HL-60 (cell line): ENCODE results near the gene PDE11A.

Experiments used
- DNase-seq, 2 experiments: peaks; one replicate each; pipeline ENCODE4 v3.0.0-alpha.2; 2010 to 2020; ENCODE audit warnings: low read depth in 1 of 2, low spot score in 1 of 2
- H3K27ac ChIP-seq: fragments of 250-450 bp; sonication (Bioruptor Pico); replicated peaks from 2 replicates; pipeline ENCODE4 v1.5.1; 2020; ENCODE audit warnings: mild to moderate bottlenecking, moderate library complexity
- H3K27me3 ChIP-seq: fragments of 250-450 bp; sonication (Bioruptor Pico); 2 replicates; pipeline ENCODE4 v1.5.1; 2021; ENCODE audit warnings: mild to moderate bottlenecking, moderate library complexity; ENCODE audit not compliant: insufficient read depth, poor library complexity, severe bottlenecking
- H3K4me3 ChIP-seq: replicated peaks from 2 replicates; pipeline ENCODE4 v1.5.1; 2011; ENCODE audit warnings: mild to moderate bottlenecking, control low read depth, low read length; ENCODE audit not compliant: insufficient read depth
- GABPA ChIP-seq: IDR thresholded peaks from 2 replicates; pipeline ENCODE4 v1.6.1; 2012; ENCODE audit warnings: low read depth
- POLR2AphosphoS5 ChIP-seq: IDR thresholded peaks from 2 replicates; pipeline ENCODE4 v1.6.1; 2012; ENCODE audit warnings: low read depth
- REST ChIP-seq: IDR thresholded peaks from 2 replicates; pipeline ENCODE4 v1.6.1; 2012; ENCODE audit warnings: low read depth; ENCODE audit not compliant: insufficient replicate concordance
- SPI1 ChIP-seq: IDR thresholded peaks from 2 replicates; pipeline ENCODE4 v1.6.1; 2012; ENCODE audit warnings: low read depth, mild to moderate bottlenecking, borderline replicate concordance
- TF ChIP-seq, protein P1 (sequence below): IDR thresholded peaks from one replicate; pipeline ENCODE4 v1.5.1; 2011; ENCODE audit warnings: low read length, control low read depth, inconsistent platforms; ENCODE audit not compliant: insufficient read depth

The PDE11A gene

DNA sequence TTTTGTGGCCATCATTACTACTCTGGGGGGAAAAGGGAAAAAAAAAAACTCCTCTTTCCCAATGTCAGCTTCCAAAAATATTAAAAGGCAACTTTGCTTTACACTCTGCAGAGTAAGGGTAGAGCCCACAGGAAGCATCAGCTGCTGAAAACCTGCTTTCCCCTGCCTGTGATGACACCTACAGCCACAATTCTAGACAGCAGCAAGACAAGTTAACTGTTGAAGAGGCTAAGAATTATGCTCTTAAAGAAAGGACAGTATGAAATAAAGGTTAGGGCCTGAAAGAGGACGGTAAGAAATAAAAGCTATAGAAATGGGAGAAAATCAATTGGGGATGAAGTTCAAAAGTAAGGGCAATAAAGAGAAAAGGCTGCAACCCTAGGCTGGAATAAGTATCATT is 3.0 kb downstream of the PDE11A start:
- Histone ChIP-seq H3K27ac (no peak overlapping the region), H3K4me3 (no peak overlapping the region)

DNA sequence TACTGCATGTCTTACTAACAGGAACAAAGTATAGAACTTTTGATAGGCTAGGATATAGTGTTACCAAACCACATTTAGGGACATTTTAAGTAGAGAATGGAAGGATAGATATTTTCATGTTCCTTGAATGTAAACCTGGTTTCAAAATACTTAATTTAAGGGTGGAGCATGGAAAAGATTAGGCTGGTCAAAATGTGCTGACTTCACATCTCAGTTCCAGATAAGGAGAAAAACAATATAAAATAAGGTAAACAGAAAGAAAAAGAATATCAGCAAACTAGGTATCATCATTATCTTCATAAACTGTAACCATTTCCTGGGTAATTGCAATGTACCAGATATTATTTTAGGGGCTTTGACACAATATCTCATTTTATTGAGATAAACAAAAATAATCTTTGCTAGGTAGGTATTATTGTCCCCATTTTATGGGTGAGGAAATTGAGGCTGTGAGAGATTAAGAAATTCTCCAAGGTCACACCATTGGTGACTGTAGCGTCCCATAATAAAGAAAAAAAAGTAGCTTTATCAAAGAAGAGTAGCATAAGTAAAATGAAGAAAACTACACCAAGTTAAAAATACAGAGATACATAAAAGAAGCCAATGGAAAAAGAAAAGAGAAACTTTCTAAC is 3.6 kb downstream of the PDE11A start:
- no peak for DNase-seq
- Histone ChIP-seq H3K27ac (no peak overlapping the region), H3K27me3 (peaks cover 12% of the 10 kb centered on the region), H3K4me3 (no peak overlapping the region)
- no peak for TF ChIP-seq SPI1
- no peak for TF ChIP-seq POLR2AphosphoS5
- TF ChIP-seq GABPA: no peak
- TF ChIP-seq, protein P1, sequence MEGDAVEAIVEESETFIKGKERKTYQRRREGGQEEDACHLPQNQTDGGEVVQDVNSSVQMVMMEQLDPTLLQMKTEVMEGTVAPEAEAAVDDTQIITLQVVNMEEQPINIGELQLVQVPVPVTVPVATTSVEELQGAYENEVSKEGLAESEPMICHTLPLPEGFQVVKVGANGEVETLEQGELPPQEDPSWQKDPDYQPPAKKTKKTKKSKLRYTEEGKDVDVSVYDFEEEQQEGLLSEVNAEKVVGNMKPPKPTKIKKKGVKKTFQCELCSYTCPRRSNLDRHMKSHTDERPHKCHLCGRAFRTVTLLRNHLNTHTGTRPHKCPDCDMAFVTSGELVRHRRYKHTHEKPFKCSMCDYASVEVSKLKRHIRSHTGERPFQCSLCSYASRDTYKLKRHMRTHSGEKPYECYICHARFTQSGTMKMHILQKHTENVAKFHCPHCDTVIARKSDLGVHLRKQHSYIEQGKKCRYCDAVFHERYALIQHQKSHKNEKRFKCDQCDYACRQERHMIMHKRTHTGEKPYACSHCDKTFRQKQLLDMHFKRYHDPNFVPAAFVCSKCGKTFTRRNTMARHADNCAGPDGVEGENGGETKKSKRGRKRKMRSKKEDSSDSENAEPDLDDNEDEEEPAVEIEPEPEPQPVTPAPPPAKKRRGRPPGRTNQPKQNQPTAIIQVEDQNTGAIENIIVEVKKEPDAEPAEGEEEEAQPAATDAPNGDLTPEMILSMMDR: no peak
- no peak for TF ChIP-seq REST

More for the DNA sequence above, 3.0 kb downstream of the PDE11A start:
- TF ChIP-seq SPI1 (no peak), REST (no peak)
- TF ChIP-seq, protein P1: no peak
- peaks cover 12% of the 10 kb centered on the region for H3K27me3 ChIP-seq
- DNase-seq: no peak

DNA sequence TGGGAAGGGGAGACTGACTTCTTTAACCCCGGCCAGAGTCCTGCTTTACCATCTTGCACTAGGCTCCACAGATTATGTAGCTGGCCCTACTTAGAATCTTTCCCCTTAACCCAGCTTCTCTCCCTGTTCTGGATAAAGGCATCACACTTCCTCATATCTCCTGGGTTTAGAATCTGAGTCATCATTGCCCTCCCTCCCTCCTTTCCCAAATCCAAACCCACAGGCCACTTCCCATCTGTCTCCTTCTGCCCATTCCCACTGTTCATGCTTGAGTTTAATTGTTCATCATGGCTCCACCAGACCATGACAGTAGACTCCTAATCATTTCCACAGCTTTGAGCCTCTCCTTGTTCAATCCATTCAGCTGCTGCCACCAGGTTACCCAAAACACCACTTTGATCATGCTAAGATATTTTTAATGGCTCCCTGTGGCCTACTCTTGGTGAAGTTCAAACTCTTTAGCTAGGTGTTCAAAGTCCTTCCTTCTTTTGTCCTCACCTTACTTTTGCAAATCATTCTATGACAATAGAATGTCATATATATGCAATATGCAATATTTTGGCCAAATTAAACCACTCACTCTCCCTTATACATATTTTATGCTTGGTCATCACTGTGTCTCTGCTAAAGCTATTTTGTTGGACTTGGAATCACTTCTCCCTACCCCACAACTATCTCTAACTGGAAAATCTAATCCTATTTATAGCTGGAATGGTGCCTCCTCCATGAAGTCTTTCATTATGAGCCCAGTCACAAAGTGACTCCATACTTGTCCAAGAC is 5.5 kb downstream of the PDE11A start:
- no peak for DNase-seq
- H3K4me3 ChIP-seq: no peak overlapping the region
- TF ChIP-seq REST: no peak
- TF ChIP-seq SPI1: peak; percentile 3; the same call in 1 of the 2 replicates
- no peak for TF ChIP-seq GABPA
- no peak overlapping the region for H3K27ac ChIP-seq
- peaks cover 10% of the 10 kb centered on the region for H3K27me3 ChIP-seq
